Cerebellar cortex (tissue), 1 donor: ENCODE measurements around the gene GSTT2B.
"Not testable (repeated sequence)": the region's sequence is repeated elsewhere in the genome, so short reads cannot be mapped to it uniquely, and the experiment has no call there.

ENCODE experiments used
- DNase-seq: peaks from one replicate; pipeline ENCODE4 v3.0.0-alpha.2; 2015; ENCODE audit warnings: low spot score

The GSTT2B gene

DNA sequence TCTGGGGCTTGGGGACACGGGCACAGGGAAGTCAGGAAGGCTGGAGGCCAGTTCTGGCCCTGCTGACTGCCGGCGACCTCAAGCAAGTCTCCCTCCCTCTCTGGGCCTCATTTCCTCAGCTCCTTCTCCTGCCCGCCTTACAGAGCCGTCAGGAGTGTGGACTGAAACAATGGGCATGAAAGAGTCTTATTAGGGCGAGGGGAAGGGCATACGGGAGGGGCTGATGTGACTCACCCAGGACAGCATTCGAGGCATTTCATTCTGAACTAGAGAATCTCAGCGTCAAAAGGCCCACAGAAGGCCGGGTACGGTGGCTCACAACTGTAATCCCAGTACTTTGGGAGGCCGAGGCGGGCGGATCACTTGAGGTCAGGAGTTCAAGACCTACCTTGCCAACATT is 20.8 kb downstream of the GSTT2B start:
- not testable (repeated sequence) for DNase-seq

DNA sequence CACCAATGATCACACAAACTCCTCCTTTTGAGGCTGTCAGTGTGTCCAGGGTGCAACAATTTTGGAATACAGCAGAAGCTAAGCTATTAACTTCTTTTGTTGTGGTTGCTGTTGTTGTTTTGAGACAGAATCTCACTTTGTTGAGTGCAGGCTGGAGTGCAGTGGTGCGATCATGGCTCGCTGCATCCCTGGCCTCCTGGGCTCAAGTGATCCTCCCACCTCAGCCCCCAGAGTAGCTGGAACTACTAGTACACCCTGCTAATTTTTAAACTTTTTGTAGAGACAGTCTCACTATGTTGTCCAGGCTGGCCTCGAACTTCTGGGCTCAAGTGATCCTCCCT is 22.0 kb downstream of the GSTT2B start:
- no peak for DNase-seq

- no peak for DNase-seq
Measured at GRCh38 chr22:23938328-23939016, 22.5 kb downstream of the GSTT2B start.

GRCh38 chr22:23926561-23926960 is 34.4 kb downstream of the GSTT2B start:
- no peak for DNase-seq

- DNase-seq = no peak
Measured at GRCh38 chr22:23925020-23925606, 35.9 kb downstream of the GSTT2B start.

DNA sequence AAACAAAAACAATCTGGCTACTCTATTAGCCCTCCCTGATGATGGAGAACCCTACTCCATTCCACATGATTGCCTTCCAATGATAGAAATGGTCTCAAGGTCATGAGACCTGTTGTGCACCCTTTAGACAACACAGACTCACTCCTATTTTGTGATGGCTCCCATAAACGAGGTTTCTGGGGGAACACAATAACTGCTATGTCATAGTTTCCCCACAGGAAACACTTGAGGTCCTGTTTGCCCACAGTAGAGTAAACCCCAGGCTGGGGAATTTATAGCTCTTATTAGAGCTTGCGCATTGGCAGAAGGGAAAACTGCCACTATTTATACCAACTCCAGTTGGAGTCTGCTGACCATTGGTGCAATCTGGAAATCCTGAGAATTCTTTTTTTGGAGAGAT is 38.1 kb downstream of the GSTT2B start:
- no peak for DNase-seq

DNA sequence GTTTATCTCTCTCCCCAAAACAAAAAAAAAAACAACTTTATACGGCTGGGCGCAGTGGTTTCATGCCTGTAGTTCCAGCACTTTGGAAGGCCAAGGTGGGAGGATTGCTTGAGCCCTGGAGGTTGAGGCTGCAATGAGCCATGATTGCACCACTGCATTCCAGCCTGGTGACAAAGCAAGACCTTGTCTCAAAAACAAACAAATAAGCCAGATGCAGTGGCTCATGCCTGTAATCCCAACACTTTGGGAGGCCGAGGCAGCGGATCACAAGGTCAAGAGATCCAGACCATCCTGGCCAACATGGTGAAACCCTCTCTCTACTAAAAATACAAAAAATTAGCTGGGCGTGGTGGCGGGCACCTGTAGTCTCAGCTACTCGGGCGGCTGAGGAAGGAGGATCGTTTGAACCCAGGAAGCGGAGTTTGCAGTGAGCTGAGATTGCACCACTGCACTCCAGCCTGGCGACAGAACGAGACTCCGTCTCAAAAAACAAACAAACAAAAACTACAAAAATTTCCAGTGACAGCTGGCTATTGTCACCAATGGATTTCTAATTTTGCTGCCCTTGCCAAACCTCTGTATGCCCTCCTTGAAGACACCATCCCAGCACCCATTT is 39.3 kb downstream of the GSTT2B start:
- DNase-seq = not testable (repeated sequence)

DNA sequence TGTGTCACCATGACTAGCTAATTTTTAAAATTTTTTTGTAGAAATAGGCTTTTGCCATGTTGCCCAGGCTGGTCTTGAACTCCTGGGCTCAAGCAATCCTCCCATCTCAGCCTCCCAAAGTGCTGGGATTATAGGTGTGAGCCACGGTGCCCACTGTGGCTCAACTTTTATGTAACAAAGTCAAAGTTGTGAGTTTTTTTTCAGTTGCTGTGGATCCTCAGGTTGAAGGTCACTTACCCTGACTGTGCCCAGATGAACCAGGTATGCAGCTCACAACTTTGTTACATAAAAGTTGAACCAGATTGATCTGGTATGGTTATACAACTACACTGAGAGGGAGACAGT is 40.8 kb downstream of the GSTT2B start:
- not testable (repeated sequence) for DNase-seq

DNA sequence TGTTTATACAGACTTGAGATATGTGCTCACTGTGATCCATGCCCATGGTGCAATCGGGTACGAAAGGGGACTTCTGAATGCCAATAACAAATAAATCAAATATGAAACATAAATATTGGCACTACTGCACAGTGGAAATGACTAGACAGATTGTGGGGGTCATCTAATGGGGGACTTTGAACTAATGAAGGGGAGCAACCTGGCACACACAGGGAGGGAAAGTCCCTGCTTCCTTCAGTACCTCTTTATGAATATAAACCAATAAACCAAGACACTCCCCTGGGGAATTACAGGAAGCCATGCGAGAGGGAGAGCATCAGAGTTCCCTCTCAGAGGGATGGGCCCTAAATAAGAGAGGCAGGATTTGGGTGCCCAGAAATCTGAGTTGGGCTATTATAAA is 45.7 kb downstream of the GSTT2B start:
- DNase-seq = no peak

GRCh38 chr22:23913661-23914353 is 47.2 kb downstream of the GSTT2B start:
- DNase-seq = peak; percentile 98

DNA sequence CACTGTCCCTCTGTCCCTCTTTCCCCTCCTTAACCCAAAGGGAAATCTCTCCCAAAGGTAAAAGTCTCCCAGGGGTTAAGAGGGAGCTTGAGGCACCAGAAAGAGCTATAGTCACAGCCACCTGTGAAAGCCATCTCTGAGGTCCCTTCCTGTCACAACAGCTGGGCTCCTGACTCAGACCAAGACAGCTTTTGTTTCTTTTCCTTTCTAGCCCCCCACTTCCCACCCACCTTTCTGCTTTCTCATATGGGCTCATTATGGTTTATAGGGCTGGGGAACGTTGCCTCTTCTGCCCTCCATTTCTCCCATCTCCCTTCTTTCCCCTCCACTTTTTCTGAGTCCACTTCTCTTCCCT is 47.7 kb downstream of the GSTT2B start:
- no peak for DNase-seq

DNA sequence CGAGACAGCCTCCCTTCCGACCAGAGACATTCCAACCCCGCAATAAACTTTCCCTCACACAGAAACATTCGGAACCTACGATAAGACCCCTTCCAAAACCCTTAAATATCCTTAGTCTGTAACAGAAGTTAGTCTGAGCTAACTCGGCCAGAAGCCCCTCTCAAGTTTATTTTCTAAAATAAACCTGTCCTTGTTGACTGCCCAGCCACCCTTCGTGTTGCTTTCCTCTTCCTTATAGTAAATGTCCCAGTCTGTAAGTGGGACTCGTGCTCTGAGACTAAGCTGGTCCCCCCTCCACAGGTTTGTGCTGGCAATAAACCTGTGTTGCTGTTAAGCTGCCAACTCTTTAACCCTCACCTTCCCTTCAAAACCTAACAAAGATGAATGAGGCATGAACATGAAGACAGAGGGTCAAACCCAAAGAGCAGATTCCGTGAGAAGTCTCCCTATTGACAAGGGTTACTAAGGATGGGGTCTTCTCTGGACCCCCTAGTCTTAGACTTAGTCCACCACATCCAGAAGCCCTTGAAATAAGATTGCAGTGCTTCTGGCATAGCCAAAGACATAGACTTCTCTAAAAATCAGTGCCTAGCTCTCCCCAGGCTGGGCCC is 48.6 kb downstream of the GSTT2B start:
- no peak for DNase-seq

DNA sequence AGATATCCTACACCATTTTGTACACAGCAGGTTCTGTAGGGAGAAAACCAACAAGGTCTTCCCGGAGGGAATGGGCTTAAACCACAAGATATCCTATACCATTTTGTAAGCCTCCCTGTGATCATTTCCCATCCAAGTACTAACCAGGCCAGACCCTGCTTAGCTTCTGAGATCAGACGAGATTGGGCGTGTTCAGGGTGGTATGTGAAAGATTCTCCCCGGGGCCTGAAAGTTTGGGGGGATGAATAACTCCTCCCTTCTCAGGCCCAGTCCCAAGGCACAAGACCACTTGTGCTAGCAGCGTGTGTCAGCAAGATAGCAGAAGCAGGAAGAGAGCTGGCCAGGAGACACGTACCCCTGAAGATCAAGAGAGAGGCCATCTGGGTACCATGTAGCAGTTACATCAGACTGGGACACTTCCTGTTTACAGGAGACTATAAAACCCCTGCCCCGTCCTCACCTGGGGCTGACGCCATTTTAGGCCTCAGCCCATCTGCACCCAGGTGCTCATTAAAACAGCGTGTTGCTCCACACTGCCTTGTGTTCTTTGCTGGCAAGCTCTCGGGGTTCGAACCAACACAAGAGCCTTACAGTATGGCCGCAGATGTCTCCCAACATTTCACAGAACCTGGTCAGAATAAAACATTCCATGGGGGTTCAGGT is 49.5 kb downstream of the GSTT2B start:
- no peak for DNase-seq

- DNase-seq = no peak
Measured at GRCh38 chr22:23910496-23911190, 50.4 kb downstream of the GSTT2B start.

DNA sequence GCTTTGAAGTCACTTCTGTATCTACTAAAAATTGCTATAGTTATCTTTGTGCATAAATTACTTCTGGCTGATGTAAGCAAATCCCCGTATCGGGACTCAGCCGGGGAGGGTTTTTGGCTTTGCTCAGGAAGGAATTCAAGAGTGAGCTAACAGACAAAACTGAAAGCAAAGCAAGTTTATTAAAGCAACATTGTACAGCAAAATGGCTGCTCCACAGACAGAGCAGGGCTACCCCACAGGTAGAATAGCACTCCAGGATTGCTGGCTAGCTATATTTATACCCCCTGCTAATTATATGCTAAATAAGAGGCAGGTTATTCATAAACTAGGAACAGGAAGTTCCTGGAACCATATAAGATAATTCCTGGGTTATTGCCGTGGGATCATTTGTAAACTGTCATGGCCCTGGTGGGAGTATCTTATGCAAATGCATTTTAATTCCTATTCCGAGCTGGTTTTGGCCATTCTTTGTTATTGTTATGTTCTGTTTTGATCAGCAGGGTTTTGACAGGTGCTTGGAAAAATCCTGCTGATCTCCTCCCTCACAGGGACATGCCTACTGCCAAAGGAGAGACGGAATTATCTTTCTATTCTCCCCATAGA is 51.6 kb downstream of the GSTT2B start:
- DNase-seq = peak; percentile 50

DNA sequence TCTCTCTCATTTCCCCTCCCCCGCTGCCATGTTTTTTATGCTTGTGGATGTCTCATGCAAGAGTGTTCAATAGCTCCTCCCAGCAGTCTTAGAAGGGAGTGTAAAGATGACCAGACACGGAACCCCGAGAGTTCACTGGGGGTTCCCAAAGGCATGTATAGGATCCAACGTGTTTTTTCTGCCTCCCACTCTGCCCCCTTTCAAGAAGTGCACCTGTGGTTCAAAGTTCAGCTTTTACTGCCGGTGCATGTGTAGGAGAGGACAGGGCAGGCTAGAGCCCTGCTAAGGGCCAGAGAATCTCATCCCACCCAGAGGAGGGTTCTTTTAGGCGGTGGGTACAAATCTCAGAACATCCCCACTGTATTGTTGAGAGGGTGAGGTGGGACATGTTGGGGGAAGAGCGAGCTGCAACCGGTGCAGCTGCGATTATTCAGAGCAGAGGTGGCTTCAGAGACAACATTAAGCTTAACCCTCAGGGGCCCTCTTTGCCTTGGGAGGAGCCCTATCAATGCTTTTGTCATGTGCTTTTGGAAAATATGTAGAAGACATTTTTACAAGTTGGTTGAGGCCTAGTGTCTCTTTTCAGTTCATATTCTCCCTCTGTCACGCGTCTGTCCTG is 52.3 kb downstream of the GSTT2B start:
- DNase-seq = no peak

DNA sequence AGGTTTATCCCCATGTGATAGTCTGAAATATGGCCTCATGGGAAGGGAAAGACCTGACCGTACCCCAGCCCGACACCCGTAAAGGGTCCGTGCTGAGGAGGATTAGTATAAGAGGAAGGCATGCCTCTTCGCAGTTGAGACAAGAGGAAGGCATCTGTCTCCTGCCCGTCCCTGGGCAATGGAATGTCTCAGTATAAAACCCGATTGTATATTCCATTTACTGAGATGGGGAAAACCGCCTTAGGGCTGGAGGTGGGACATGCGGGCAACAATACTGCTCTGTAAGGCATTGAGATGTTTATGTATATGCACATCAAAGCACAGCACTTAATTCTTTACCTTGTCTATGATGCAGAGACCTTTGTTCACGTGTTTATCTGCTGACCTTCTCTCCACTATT is 53.6 kb downstream of the GSTT2B start:
- DNase-seq = not testable (repeated sequence)
